Gastrocnemius medialis (tissue), 4 donors: ENCODE measurements around the gene ITCH.

ENCODE experiments used
- POLR2A ChIP-seq, 2 donors: fragments of 450-650 bp; IDR thresholded peaks; one replicate each; pipeline ENCODE4 v1.6.1; 2017; ENCODE audit warnings: antibody characterized with exemption in 2 of 2, mild to moderate bottlenecking in 2 of 2, moderate library complexity in 2 of 2
- TF ChIP-seq, protein P1 (sequence below), 5 experiments: fragments of 450-650 bp in 3 of 5; fragments of 200-600 bp in 2 of 5; sonication (generic) in 2 of 5; IDR thresholded peaks in 4 of 5; conservative IDR thresholded peaks in 1 of 5; 1 replicate in 4 of 5; 2 replicates in 1 of 5; pipeline ENCODE4 v1.5.1; 2016 to 2019; ENCODE audit warnings: antibody characterized with exemption in 5 of 5, mild to moderate bottlenecking in 3 of 5, moderate library complexity in 3 of 5

GRCh38 chr20:34334654-34335407 lies 28.2 kb upstream of the ITCH start:
- TF ChIP-seq POLR2A (IDR thresholded peaks at IDR 0.05): no peak
- TF ChIP-seq, protein P1, sequence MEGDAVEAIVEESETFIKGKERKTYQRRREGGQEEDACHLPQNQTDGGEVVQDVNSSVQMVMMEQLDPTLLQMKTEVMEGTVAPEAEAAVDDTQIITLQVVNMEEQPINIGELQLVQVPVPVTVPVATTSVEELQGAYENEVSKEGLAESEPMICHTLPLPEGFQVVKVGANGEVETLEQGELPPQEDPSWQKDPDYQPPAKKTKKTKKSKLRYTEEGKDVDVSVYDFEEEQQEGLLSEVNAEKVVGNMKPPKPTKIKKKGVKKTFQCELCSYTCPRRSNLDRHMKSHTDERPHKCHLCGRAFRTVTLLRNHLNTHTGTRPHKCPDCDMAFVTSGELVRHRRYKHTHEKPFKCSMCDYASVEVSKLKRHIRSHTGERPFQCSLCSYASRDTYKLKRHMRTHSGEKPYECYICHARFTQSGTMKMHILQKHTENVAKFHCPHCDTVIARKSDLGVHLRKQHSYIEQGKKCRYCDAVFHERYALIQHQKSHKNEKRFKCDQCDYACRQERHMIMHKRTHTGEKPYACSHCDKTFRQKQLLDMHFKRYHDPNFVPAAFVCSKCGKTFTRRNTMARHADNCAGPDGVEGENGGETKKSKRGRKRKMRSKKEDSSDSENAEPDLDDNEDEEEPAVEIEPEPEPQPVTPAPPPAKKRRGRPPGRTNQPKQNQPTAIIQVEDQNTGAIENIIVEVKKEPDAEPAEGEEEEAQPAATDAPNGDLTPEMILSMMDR (IDR thresholded peaks at IDR 0.05 in 4 of 5, conservative IDR thresholded peaks at IDR 0.05 in 1 of 5): no peak
